Fibroblast of the aortic adventitia (primary cell): Measurements from ENCODE around the gene HMGA1. TPM values are rescaled to one million over a fixed set of nuclear protein-coding genes. Genes with fewer than 3 reads are reported as not detected.

Experiments used
- DNase-seq: peaks from one replicate; pipeline ENCODE4 v3.0.0-alpha.2; 2010; ENCODE audit warnings: low read depth
- H3K4me3 ChIP-seq: 2 replicates; pipeline ENCODE4 v1.5.1; 2011; ENCODE audit warnings: low read depth, mild to moderate bottlenecking, control low read depth, low read length, moderate library complexity
- CTCF ChIP-seq: IDR thresholded peaks from 2 replicates; pipeline ENCODE4 v1.5.1; 2011; ENCODE audit warnings: mild to moderate bottlenecking, low read length, control low read depth, inconsistent platforms; ENCODE audit not compliant: insufficient read depth
- total RNA-seq: library from RNA; depleted of rRNA; stranded (reverse); fragments of >200 nt; gene quantifications from 2 replicates; pipeline ENCODE4 v1.2.3, GENCODE V29; 2012; ENCODE audit warnings: low replicate concordance

Gene HMGA1
- total RNA-seq, 1 donor = 635 TPM

- H3K4me3 ChIP-seq = no peak overlapping the region
- no peak for DNase-seq
- TF ChIP-seq CTCF = no peak
Observed at GRCh38 chr6:34205916-34206315, 30.8 kb upstream of the HMGA1 start.

- no peak for TF ChIP-seq CTCF
- DNase-seq = no peak
- H3K4me3 ChIP-seq = no peak overlapping the region
Observed at GRCh38 chr6:34206726-34207125, 29.9 kb upstream of the HMGA1 start.

GRCh38 chr6:34207695-34208443 lies 28.8 kb upstream of the HMGA1 start:
- DNase-seq = no peak
- no peak overlapping the region for H3K4me3 ChIP-seq
- no peak for TF ChIP-seq CTCF

- DNase-seq = no peak
- no peak overlapping the region for H3K4me3 ChIP-seq
- no peak for TF ChIP-seq CTCF
Observed at GRCh38 chr6:34213772-34214171, 22.9 kb upstream of the HMGA1 start.

- no peak for DNase-seq
- TF ChIP-seq CTCF = no peak
- H3K4me3 ChIP-seq = no peak overlapping the region
Observed at GRCh38 chr6:34218691-34219090, 18.0 kb upstream of the HMGA1 start.

GRCh38 chr6:34223381-34223955 lies 13.2 kb upstream of the HMGA1 start:
- H3K4me3 ChIP-seq = peak overlapping the region; percentile 46
- no peak for DNase-seq
- no peak for TF ChIP-seq CTCF
